GM12801 (cell line): ENCODE results near the gene KRT38.

ENCODE experiments used
- CTCF ChIP-seq: IDR thresholded peaks from one replicate; pipeline ENCODE4 v1.5.1; 2011; ENCODE audit warnings: control low read depth; ENCODE audit not compliant: insufficient read length; ENCODE audit errors: extremely low read depth

KRT38 gene

GRCh38 chr17:41456204-41456603, 15.4 kb upstream of the KRT38 start:
- no peak for TF ChIP-seq CTCF

- no peak for TF ChIP-seq CTCF
Observed at GRCh38 chr17:41455236-41455635, 14.5 kb upstream of the KRT38 start.

- TF ChIP-seq CTCF, result no peak
Observed at GRCh38 chr17:41453066-41453465, 12.3 kb upstream of the KRT38 start.

- TF ChIP-seq CTCF, result no peak
Observed at GRCh38 chr17:41452281-41452680, 11.5 kb upstream of the KRT38 start.

GRCh38 chr17:41451154-41451728, 10.5 kb upstream of the KRT38 start:
- no peak for TF ChIP-seq CTCF

GRCh38 chr17:41449008-41449407, 8.2 kb upstream of the KRT38 start:
- TF ChIP-seq CTCF, result no peak

- no peak for TF ChIP-seq CTCF
Observed at GRCh38 chr17:41448506-41448905, 7.7 kb upstream of the KRT38 start.
